ENCODE results near the gene SPOCD1.

Gene SPOCD1

DNA sequence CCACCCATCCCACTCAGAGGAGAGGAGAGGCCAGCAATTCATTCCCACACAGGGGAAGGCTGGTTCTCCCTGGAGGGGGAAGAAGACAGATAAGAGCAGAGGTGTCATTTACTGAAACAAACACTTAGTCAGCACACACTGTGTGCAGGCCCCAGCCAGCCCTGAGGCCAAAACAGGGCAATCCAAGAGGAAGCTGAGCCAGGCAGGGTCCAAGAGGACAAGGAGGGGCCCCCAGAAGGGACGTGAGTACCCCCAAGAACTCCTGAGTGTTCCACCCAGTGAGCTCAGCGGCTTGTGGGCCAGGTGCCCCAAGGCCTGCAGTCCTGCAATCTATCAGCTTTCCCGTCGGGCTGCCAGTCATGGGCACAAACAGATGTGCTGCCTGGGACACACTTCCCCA, 67.5 kb downstream of the SPOCD1 start:
- H3K4me1 ChIP-seq (ENCODE audit: insufficient read depth, low read length) = no peaks in the 10 kb centered on the region
- no peak overlapping the region for H3K27ac ChIP-seq (ENCODE audit: low read depth, low read length)
- H3K9ac ChIP-seq (ENCODE audit: low read length) = no peak overlapping the region

DNA sequence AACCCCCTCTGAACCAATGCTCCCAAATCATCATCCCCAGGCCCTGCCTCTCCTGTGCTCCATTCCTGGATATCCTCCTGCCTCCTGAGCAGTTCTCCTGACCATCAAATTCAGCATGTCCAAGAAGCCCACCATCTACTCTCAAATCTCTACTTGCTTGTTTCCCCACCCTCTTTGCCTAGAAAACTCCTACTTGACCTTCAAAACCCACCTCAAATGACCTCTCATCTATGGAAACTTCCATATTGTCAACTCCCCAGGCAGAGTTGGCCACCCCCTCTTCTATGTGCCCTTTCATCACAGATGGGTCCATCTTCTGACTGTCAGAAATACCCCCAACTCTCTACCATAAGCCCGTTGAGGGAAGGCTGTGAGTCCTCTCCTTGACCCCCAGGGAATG, 68.5 kb downstream of the SPOCD1 start:
- no peak overlapping the region for H3K27ac ChIP-seq (ENCODE audit: low read depth, low read length)
- H3K9ac ChIP-seq (ENCODE audit: low read length) = no peak overlapping the region
- H3K36me3 ChIP-seq (ENCODE audit: insufficient read depth, low read length) = no peaks in the 10 kb centered on the region
- no peaks in the 10 kb centered on the region for H3K27me3 ChIP-seq (ENCODE audit: control insufficient read depth in 1 of 2, insufficient read depth in 2 of 2, low read length in 2 of 2)
- H3K4me3 ChIP-seq (ENCODE audit: low read depth in 1 of 2, low read length in 2 of 2) = no peak overlapping the region
- no peaks in the 10 kb centered on the region for H3K4me1 ChIP-seq (ENCODE audit: insufficient read depth, low read length)
- H3K9me3 ChIP-seq (ENCODE audit: low read length) = no peaks in the 10 kb centered on the region

More for the DNA sequence above, 67.5 kb downstream of the SPOCD1 start:
- no peaks in the 10 kb centered on the region for H3K9me3 ChIP-seq (ENCODE audit: low read length)
- no peaks in the 10 kb centered on the region for H3K36me3 ChIP-seq (ENCODE audit: insufficient read depth, low read length)
- no peaks in the 10 kb centered on the region for H3K27me3 ChIP-seq (ENCODE audit: control insufficient read depth in 1 of 2, insufficient read depth in 2 of 2, low read length in 2 of 2)
- no peak overlapping the region for H3K4me3 ChIP-seq (ENCODE audit: low read depth in 1 of 2, low read length in 2 of 2)

DNA sequence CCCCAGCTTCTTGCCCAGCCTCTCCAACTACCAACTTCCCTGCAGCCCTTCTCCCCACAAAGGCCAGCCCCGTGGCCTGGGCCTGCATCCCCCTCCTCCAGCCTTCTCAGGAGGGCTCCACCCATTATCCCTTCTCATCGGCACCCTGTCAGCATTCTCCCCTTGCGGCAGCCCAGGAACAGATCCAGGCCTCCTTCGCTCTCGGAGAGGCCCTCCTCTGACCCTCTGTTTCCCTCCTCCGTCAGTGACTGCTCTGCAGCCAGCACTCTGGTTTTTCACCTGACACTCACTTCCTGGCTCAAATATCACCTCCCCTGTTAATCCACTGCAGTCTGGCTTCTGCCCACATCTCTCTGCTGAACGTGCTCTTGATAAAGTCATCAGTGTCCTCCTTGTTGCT, 69.1 kb downstream of the SPOCD1 start:
- no peak overlapping the region for H3K4me3 ChIP-seq (ENCODE audit: low read depth in 1 of 2, low read length in 2 of 2)

DNA sequence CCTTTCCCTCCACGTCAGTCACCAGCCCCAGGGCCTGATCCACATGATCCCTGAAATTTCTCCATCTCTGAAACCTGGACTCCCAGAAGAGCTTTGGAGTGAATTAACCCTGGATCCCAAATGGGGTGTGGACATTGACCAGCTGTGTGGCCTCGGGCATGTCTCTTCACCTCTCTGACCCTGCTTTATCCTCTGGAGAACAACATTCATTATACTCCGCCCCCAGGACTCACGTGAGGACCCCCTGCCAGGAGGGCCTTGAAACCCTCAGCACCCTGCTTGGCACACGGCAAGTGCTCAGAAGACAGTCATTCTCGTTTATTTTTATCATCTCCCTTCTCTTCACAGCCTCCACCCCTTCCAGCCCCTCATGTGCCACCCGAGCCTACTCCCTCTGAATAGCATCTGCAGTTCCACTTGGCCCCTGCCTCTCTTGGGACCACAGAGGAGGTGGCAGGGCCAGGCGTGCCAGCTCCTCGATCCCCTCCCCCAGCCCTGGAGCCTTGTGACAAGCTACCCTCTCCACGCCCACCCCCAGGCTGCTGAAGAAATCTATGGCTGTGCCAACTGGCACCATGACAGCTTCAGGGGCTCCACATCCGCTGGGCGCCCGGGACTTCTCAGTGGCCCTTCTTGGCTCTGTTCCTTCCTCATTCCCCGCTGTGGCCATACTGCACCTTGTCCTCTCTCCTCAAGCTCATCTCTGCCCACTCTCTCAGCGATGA, 69.7 kb downstream of the SPOCD1 start:
- no peaks in the 10 kb centered on the region for H3K4me1 ChIP-seq (ENCODE audit: insufficient read depth, low read length)
- no peak overlapping the region for H3K9ac ChIP-seq (ENCODE audit: low read length)
- no peaks in the 10 kb centered on the region for H3K27me3 ChIP-seq (ENCODE audit: control insufficient read depth in 1 of 2, insufficient read depth in 2 of 2, low read length in 2 of 2)
- no peak overlapping the region for H3K27ac ChIP-seq (ENCODE audit: low read depth, low read length)
- H3K4me3 ChIP-seq (ENCODE audit: low read depth in 1 of 2, low read length in 2 of 2) = no peak overlapping the region
- H3K9me3 ChIP-seq (ENCODE audit: low read length) = no peaks in the 10 kb centered on the region
- no peaks in the 10 kb centered on the region for H3K36me3 ChIP-seq (ENCODE audit: insufficient read depth, low read length)

More for the DNA sequence above, 69.1 kb downstream of the SPOCD1 start:
- Histone ChIP-seq H3K36me3 (ENCODE audit: insufficient read depth, low read length) (no peaks in the 10 kb centered on the region), H3K9ac (ENCODE audit: low read length) (no peak overlapping the region), H3K27me3 (ENCODE audit: control insufficient read depth in 1 of 2, insufficient read depth in 2 of 2, low read length in 2 of 2) (no peaks in the 10 kb centered on the region), H3K9me3 (ENCODE audit: low read length) (no peaks in the 10 kb centered on the region), H3K27ac (ENCODE audit: low read depth, low read length) (no peak overlapping the region), H3K4me1 (ENCODE audit: insufficient read depth, low read length) (no peaks in the 10 kb centered on the region)

DNA sequence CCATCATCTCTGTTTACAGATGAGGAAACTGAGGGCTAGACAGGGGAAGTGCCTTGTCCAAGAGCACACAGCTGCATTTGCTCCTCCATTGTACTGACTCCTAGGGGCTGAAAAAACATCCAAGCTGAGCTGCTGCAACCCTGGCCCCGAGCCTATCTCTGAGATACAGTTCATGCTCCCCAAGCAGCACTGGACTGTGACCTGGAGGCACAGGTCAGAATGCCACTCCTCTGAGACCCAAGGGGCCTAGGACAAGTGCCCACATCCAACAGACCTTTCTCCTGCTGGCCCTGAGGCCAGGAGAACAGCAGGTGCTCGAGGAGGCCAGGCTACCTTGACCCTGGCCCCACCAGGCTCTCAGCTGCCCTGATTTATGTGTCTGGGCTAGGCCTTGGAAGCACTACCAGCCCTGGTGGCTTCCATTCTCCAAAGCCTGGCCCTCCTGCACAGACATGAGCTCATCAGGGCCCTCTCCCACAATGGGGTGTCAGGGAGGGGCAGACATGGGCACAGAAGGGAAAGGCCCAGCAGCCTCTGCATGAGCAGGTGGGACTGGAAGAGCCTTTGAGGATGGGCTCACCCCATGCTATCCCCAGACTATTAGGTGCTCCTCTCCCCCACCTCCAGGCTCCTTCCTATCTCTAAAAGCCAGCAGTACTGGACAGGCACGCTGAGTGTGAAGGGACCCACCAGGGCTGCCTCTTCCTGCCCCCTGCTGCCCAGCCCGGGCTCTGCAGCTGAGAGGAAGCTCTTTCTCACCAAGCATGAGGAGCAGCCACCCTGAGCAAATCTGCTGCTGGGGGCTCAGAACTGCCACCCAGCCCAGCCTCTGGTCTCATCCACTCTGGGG, 70.5 kb downstream of the SPOCD1 start:
- no peak overlapping the region for H3K9ac ChIP-seq (ENCODE audit: low read length)
- no peaks in the 10 kb centered on the region for H3K4me1 ChIP-seq (ENCODE audit: insufficient read depth, low read length)
- H3K36me3 ChIP-seq (ENCODE audit: insufficient read depth, low read length) = no peaks in the 10 kb centered on the region
- no peaks in the 10 kb centered on the region for H3K27me3 ChIP-seq (ENCODE audit: control insufficient read depth in 1 of 2, insufficient read depth in 2 of 2, low read length in 2 of 2)
- no peak overlapping the region for H3K27ac ChIP-seq (ENCODE audit: low read depth, low read length)
- H3K9me3 ChIP-seq (ENCODE audit: low read length) = no peaks in the 10 kb centered on the region
- H3K4me3 ChIP-seq (ENCODE audit: low read depth in 1 of 2, low read length in 2 of 2) = no peak overlapping the region

DNA sequence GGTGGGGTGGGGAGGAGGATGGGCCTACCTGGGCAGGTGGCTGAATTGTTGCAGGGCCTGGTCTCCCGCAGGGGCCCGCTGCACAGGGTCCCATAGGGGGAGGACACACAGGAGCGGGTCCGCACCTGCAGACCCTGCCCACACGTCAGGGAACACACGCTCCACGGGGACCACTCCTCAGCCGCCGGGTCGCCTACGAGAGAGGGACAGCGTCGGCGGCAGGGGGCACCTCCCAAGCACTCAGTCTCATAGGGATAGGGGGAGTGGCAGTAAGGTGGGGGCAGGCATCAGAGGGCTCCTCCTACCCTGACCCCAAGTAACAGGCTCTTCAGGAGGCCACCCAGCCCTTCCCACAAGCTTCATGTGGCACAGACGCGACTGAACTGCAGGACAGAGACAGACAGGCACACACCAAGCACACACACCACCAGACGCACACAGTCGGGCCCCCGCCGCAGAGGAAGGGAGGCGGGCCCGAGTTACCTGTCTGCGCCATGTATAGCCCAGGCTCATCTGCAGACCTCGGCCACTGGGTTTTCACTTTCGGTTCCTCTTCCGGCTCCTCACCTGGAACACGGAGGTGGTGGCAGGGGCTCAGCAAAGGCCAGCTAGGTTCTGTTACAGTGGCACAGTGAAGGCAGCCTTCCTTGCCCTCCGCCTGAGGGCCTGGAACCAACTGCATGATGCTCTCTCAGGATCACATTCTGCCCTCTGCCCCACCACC, 71.5 kb downstream of the SPOCD1 start:
- no peak overlapping the region for H3K27ac ChIP-seq (ENCODE audit: low read depth, low read length)
- no peaks in the 10 kb centered on the region for H3K27me3 ChIP-seq (ENCODE audit: control insufficient read depth in 1 of 2, insufficient read depth in 2 of 2, low read length in 2 of 2)
- no peaks in the 10 kb centered on the region for H3K36me3 ChIP-seq (ENCODE audit: insufficient read depth, low read length)
- H3K9ac ChIP-seq (ENCODE audit: low read length) = no peak overlapping the region
- no peaks in the 10 kb centered on the region for H3K4me1 ChIP-seq (ENCODE audit: insufficient read depth, low read length)
- H3K9me3 ChIP-seq (ENCODE audit: low read length) = no peaks in the 10 kb centered on the region
- H3K4me3 ChIP-seq (ENCODE audit: low read depth in 1 of 2, low read length in 2 of 2) = no peak overlapping the region

DNA sequence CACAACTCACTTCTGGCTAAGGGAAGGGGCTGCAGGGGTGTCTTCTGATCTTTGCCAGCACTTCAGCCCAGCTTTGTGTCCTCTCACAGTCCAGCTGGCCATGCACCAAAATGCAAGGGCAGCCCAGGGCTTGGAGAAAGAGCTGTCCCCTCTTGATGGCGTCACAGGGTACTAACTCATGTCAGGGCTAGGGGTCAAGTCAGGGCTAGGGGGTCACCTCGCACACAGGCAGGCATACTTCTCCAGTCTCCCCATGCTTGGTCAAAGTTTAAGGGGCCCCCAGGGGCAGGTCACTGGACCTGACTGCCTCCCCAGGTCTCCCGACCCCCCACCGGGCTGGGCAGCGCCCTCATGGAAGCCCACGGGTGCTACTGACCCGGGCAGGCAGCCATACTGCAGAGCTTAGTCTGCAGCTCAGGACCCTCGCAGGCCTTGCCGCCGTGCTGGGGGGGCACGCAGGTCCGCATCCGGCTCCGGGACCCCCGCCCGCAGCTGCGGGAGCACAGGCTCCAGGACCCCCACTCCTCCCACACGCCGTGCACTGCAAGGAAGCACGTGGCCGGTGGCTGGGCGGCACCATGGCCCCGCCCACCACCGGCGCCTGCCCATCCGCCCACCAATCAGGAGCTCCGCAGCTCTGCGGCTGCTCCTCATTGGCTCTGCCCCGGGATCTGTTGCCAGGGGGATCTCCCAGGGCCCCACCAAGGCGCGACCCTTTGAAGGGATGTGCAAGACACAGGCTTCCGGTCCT, 73.2 kb downstream of the SPOCD1 start:
- H3K36me3 ChIP-seq (ENCODE audit: insufficient read depth, low read length) = no peaks in the 10 kb centered on the region
- H3K9me3 ChIP-seq (ENCODE audit: low read length) = no peaks in the 10 kb centered on the region
- H3K4me1 ChIP-seq (ENCODE audit: insufficient read depth, low read length) = no peaks in the 10 kb centered on the region
- no peak overlapping the region for H3K27ac ChIP-seq (ENCODE audit: low read depth, low read length)
- H3K27me3 ChIP-seq (ENCODE audit: control insufficient read depth in 1 of 2, insufficient read depth in 2 of 2, low read length in 2 of 2) = no peaks in the 10 kb centered on the region
- H3K4me3 ChIP-seq (ENCODE audit: low read depth in 1 of 2, low read length in 2 of 2) = no peak overlapping the region
- no peak overlapping the region for H3K9ac ChIP-seq (ENCODE audit: low read length)

Measured in muscle layer of colon (tissue), 2 donors.